ENCODE measurements around the gene TMEM54. TPM values are rescaled to one million over a fixed set of nuclear protein-coding genes. Genes with fewer than 3 reads are reported as not detected.

Gene TMEM54
- total and polyA plus RNA-seq, 9 of the 15 experiments (the other 6 are each of a cell fraction or from before 2014, with no cell fraction given): 1.00 to 16.2 (median 8.2) TPM

DNA sequence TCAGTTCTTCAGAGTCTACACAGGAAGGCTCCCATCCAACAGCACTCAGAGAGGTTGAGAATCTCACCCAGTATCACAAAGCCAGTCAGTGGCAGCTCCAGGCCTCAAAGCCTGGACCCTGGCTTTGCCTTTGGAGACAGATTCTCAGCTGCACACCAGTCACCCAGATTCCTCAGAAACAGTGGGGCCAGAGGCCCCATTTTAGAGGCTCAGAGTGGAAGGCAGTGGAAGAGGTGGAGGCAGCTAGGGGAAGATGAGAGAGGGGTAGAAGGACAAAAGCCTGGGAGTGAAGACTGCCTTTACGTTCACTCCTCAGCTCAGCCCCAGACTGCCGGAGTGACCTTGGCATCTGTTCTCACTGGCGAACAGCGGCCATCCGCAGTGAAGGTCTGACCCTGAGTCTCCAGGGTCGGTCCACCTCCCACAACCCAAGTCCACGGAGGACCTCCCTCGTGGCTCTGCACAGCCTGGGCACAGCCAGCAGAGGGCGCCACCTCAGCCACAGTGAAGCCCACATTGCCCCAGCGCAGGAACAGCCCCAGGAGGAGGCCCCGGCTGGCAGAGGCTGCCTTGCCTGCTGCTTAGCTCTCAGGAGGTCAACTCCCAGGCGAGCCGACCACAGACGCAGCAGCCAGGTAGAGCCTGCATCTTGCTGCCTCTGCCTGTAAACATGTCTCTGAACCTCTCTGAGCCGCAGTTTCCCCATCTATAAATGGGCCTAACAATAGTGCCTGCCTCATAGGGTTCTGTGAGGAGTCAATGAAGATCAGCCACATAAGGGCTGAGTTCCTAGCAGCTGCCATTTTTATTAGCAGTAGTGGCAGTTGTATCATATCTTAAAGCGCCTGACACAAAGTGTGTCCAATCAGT is 24.6 kb downstream of the TMEM54 start (continued):
- TF ChIP-seq DDX20 (tag; IDR thresholded peaks at IDR 0.05; ENCODE audit: low read depth) (no peak), ZNF75A (CRISPR knock-in tag; IDR thresholded peaks at IDR 0.05) (no peak), MYNN (IDR thresholded peaks at IDR 0.05) (peak; percentile 80; the same call in 1 of the 2 replicates), MYNN (CRISPR knock-in tag; IDR thresholded peaks at IDR 0.05) (no peak), ZNF184 (CRISPR knock-in tag; IDR thresholded peaks at IDR 0.05) (no peak), CBX3 (IDR thresholded peaks at IDR 0.05; ENCODE audit: borderline replicate concordance in 1 of 2, low read length in 2 of 2) (no peak), RCOR1 (IDR thresholded peaks at IDR 0.05; ENCODE audit: borderline replicate concordance in 1 of 2, low read depth in 2 of 2, low read length in 2 of 2) (no peak), MED1 (CRISPR knock-in tag; IDR thresholded peaks at IDR 0.05; ENCODE audit: borderline replicate concordance) (no peak), ZFP30 (CRISPR knock-in tag; IDR thresholded peaks at IDR 0.05; ENCODE audit: borderline replicate concordance) (no peak), SMARCE1 (IDR thresholded peaks at IDR 0.05) (no peak), PCBP2 (IDR thresholded peaks at IDR 0.05; ENCODE audit: low read depth, low read length, poor library complexity, severe bottlenecking) (no peak), NFE2L1 (tag; IDR thresholded peaks at IDR 0.05; ENCODE audit: borderline replicate concordance, low read depth) (no peak), ZKSCAN3 (CRISPR knock-in tag; IDR thresholded peaks at IDR 0.05) (no peak), ZNF764 (CRISPR knock-in tag; IDR thresholded peaks at IDR 0.05; ENCODE audit: low read depth) (no peak)
- TF ChIP-seq, protein P1, sequence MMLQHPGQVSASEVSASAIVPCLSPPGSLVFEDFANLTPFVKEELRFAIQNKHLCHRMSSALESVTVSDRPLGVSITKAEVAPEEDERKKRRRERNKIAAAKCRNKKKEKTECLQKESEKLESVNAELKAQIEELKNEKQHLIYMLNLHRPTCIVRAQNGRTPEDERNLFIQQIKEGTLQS (IDR thresholded peaks at IDR 0.05): no peak
- TF ChIP-seq, protein P1 (CRISPR knock-in tag; conservative IDR thresholded peaks at IDR 0.05): no peak
- TF ChIP-seq, protein P2, sequence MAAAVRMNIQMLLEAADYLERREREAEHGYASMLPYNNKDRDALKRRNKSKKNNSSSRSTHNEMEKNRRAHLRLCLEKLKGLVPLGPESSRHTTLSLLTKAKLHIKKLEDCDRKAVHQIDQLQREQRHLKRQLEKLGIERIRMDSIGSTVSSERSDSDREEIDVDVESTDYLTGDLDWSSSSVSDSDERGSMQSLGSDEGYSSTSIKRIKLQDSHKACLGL (CRISPR knock-in tag; IDR thresholded peaks at IDR 0.05; ENCODE audit: borderline replicate concordance, poor library complexity, severe bottlenecking): no peak
- TF ChIP-seq, protein P3, sequence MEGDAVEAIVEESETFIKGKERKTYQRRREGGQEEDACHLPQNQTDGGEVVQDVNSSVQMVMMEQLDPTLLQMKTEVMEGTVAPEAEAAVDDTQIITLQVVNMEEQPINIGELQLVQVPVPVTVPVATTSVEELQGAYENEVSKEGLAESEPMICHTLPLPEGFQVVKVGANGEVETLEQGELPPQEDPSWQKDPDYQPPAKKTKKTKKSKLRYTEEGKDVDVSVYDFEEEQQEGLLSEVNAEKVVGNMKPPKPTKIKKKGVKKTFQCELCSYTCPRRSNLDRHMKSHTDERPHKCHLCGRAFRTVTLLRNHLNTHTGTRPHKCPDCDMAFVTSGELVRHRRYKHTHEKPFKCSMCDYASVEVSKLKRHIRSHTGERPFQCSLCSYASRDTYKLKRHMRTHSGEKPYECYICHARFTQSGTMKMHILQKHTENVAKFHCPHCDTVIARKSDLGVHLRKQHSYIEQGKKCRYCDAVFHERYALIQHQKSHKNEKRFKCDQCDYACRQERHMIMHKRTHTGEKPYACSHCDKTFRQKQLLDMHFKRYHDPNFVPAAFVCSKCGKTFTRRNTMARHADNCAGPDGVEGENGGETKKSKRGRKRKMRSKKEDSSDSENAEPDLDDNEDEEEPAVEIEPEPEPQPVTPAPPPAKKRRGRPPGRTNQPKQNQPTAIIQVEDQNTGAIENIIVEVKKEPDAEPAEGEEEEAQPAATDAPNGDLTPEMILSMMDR (IDR thresholded peaks at IDR 0.05 in 2 of 3, conservative IDR thresholded peaks at IDR 0.05 in 1 of 3; ENCODE audit: insufficient read depth in 2 of 3, low read depth in 1 of 3, low read length in 3 of 3): peak; percentile 86 to 99 (median 90)
- TF ChIP-seq, protein P4, sequence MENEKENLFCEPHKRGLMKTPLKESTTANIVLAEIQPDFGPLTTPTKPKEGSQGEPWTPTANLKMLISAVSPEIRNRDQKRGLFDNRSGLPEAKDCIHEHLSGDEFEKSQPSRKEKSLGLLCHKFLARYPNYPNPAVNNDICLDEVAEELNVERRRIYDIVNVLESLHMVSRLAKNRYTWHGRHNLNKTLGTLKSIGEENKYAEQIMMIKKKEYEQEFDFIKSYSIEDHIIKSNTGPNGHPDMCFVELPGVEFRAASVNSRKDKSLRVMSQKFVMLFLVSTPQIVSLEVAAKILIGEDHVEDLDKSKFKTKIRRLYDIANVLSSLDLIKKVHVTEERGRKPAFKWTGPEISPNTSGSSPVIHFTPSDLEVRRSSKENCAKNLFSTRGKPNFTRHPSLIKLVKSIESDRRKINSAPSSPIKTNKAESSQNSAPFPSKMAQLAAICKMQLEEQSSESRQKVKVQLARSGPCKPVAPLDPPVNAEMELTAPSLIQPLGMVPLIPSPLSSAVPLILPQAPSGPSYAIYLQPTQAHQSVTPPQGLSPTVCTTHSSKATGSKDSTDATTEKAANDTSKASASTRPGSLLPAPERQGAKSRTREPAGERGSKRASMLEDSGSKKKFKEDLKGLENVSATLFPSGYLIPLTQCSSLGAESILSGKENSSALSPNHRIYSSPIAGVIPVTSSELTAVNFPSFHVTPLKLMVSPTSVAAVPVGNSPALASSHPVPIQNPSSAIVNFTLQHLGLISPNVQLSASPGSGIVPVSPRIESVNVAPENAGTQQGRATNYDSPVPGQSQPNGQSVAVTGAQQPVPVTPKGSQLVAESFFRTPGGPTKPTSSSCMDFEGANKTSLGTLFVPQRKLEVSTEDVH (IDR thresholded peaks at IDR 0.05; ENCODE audit: low read depth, partially characterized antibody): no peak

All from K562 (cell line).